ENCODE data around the gene SEC22A.

Gene SEC22A

GRCh38 chr3:123313889-123314288, 112.1 kb downstream of the SEC22A start:
- peak overlapping the region; percentile 26 for H3K4me3 ChIP-seq (ENCODE audit: low read length)
- no peaks in the 10 kb centered on the region for H3K9me3 ChIP-seq (ENCODE audit: control insufficient read depth, low read depth, low read length)
- peak overlapping the region; percentile 3 for H3K27ac ChIP-seq (ENCODE audit: low read length)
- H3K36me3 ChIP-seq (ENCODE audit: control insufficient read depth, low read depth, low read length): no peaks in the 10 kb centered on the region
- H3K4me1 ChIP-seq (ENCODE audit: control insufficient read depth, low read depth, low read length): peaks cover 58% of the 10 kb centered on the region
- H3K9ac ChIP-seq (ENCODE audit: low read length): peak overlapping the region; percentile 29
- H3K27me3 ChIP-seq (ENCODE audit: control insufficient read depth, insufficient read depth, low read length): no peaks in the 10 kb centered on the region

DNA sequence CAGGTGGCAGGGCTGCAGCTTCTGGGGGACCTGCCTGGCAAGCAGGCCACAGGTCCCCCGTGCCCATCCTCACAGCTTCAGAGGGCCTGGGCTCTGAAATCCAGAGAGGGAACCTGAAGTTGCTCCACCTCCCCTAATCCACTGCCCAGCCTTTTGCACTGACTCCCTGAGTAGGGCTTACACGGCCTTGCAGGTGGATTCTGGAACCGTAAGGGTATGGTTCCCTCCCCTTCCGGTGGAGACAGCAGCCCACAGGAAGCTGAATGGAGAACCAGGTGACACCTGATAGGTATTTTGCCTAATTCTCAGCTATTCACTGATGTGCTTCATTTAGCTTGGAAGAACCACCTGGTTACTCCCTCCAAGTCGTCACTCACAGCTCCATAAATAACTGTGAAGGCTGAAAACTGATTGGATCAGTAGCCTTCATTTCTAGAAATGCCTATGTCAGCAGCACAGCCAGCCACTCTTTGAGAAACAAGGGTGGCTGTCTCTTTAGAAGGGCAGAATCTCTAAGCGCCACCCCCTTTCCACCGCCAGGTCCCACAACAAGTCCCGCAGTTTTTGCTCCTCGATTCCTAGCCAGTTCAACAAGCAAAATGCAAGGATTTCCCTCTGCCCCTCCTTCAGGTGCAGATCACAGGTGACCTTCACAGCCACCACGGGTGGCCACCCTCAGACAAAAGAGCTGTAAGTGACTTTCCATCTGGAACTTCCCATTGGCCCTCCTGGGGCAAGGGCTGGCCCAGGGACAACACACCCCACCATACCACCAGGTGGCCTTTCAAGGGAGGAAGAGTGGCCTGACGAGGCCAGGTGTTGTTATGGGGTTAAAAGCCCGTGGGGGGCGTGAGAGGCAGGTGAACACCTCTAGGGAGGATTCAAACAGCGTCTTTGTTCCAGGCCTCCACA, 112.9 kb downstream of the SEC22A start:
- Histone ChIP-seq H3K27ac (ENCODE audit: low read length) (peak overlapping the region; percentile 72), H3K4me1 (ENCODE audit: control insufficient read depth, low read depth, low read length) (peaks cover 62% of the 10 kb centered on the region), H3K27me3 (ENCODE audit: control insufficient read depth, insufficient read depth, low read length) (no peaks in the 10 kb centered on the region)

GRCh38 chr3:123315271-123315595, 113.5 kb downstream of the SEC22A start:
- H3K9ac ChIP-seq (ENCODE audit: low read length): peak overlapping the region; percentile 33
- H3K4me3 ChIP-seq (ENCODE audit: low read length): peak overlapping the region; percentile 26
- H3K27ac ChIP-seq (ENCODE audit: low read length): peak overlapping the region; percentile 72
- no peaks in the 10 kb centered on the region for H3K9me3 ChIP-seq (ENCODE audit: control insufficient read depth, low read depth, low read length)
- H3K4me1 ChIP-seq (ENCODE audit: control insufficient read depth, low read depth, low read length): peaks cover 67% of the 10 kb centered on the region
- no peaks in the 10 kb centered on the region for H3K36me3 ChIP-seq (ENCODE audit: control insufficient read depth, low read depth, low read length)
- H3K27me3 ChIP-seq (ENCODE audit: control insufficient read depth, insufficient read depth, low read length): no peaks in the 10 kb centered on the region

More for the DNA sequence above, 112.9 kb downstream of the SEC22A start:
- peak overlapping the region; percentile 33 for H3K9ac ChIP-seq (ENCODE audit: low read length)
- H3K4me3 ChIP-seq (ENCODE audit: low read length): peak overlapping the region; percentile 26
- H3K9me3 ChIP-seq (ENCODE audit: control insufficient read depth, low read depth, low read length): no peaks in the 10 kb centered on the region
- no peaks in the 10 kb centered on the region for H3K36me3 ChIP-seq (ENCODE audit: control insufficient read depth, low read depth, low read length)

DNA sequence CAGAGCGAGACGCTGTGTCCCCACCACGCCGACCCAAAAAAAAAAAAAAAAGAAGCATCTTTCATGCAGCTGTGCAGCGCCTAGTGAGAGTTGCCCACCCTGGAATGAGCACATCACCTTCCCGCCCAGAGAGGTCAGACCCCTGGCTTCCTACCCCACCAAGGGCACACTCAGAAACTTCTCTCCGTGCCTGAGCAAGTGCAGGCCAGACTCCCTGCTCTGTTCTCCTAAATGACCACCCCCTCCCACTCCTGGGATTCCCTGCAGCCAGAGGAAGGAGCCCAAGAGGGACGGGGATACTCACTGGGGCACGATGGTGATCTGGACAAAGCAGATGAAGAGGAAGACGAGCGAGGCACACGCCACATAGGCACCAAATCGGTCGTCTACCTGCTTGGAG, 116.0 kb downstream of the SEC22A start:
- no peaks in the 10 kb centered on the region for H3K27me3 ChIP-seq (ENCODE audit: control insufficient read depth, insufficient read depth, low read length)
- no peaks in the 10 kb centered on the region for H3K36me3 ChIP-seq (ENCODE audit: control insufficient read depth, low read depth, low read length)
- H3K4me3 ChIP-seq (ENCODE audit: low read length): no peak overlapping the region
- H3K9ac ChIP-seq (ENCODE audit: low read length): no peak overlapping the region
- peaks cover 50% of the 10 kb centered on the region for H3K4me1 ChIP-seq (ENCODE audit: control insufficient read depth, low read depth, low read length)
- no peak overlapping the region for H3K27ac ChIP-seq (ENCODE audit: low read length)
- H3K9me3 ChIP-seq (ENCODE audit: control insufficient read depth, low read depth, low read length): no peaks in the 10 kb centered on the region

DNA sequence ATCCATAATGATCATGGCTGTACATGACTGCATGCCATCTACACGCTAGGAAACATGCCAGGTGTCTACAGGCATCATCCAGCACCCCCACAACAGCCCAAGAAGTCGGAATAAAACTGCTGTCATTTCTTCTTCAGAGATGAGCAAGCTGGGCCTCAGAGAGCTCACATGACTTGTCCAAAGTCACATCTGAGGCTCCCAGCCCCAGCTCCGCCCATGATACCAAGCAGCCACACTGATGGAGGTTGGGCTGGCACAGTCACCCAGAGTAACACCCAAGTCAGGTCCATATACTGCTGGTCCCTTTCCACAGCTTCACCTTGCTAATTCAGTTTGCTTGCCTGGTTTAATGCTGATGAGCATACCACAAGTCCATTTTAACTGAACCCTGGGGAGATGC, 116.6 kb downstream of the SEC22A start:
- Histone ChIP-seq H3K9me3 (ENCODE audit: control insufficient read depth, low read depth, low read length) (no peaks in the 10 kb centered on the region), H3K4me1 (ENCODE audit: control insufficient read depth, low read depth, low read length) (peaks cover 44% of the 10 kb centered on the region), H3K27ac (ENCODE audit: low read length) (no peak overlapping the region), H3K36me3 (ENCODE audit: control insufficient read depth, low read depth, low read length) (no peaks in the 10 kb centered on the region), H3K4me3 (ENCODE audit: low read length) (no peak overlapping the region), H3K27me3 (ENCODE audit: control insufficient read depth, insufficient read depth, low read length) (no peaks in the 10 kb centered on the region), H3K9ac (ENCODE audit: low read length) (no peak overlapping the region)

- H3K4me3 ChIP-seq (ENCODE audit: low read length): peak overlapping the region; percentile 28
- H3K9me3 ChIP-seq (ENCODE audit: control insufficient read depth, low read depth, low read length): no peaks in the 10 kb centered on the region
- no peak overlapping the region for H3K27ac ChIP-seq (ENCODE audit: low read length)
- H3K4me1 ChIP-seq (ENCODE audit: control insufficient read depth, low read depth, low read length): peaks cover 30% of the 10 kb centered on the region
- no peak overlapping the region for H3K9ac ChIP-seq (ENCODE audit: low read length)
- no peaks in the 10 kb centered on the region for H3K27me3 ChIP-seq (ENCODE audit: control insufficient read depth, insufficient read depth, low read length)
- no peaks in the 10 kb centered on the region for H3K36me3 ChIP-seq (ENCODE audit: control insufficient read depth, low read depth, low read length)
Measured at GRCh38 chr3:123319760-123320159, 118.0 kb downstream of the SEC22A start.

DNA sequence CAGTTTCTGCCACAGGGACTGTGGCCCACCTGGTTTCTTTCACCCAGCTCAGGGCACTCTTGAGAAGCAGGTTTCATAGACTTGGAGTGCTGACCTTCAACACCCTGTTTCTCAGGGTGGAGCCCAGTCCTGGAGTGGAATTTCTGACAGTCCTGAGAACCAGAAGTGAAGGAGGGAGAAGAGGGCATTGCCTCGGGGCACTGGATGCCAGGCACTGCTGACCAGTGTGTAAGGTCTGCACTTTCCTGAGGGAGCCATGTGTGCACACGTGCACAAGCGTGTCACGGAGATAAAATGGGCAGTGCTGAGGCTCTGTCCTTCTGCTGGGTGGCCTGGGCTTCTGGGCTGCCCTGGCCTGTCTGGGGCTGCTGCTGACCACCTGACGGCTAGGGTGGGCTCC, 118.5 kb downstream of the SEC22A start:
- H3K4me1 ChIP-seq (ENCODE audit: control insufficient read depth, low read depth, low read length): peaks cover 28% of the 10 kb centered on the region
- H3K4me3 ChIP-seq (ENCODE audit: low read length): no peak overlapping the region

DNA sequence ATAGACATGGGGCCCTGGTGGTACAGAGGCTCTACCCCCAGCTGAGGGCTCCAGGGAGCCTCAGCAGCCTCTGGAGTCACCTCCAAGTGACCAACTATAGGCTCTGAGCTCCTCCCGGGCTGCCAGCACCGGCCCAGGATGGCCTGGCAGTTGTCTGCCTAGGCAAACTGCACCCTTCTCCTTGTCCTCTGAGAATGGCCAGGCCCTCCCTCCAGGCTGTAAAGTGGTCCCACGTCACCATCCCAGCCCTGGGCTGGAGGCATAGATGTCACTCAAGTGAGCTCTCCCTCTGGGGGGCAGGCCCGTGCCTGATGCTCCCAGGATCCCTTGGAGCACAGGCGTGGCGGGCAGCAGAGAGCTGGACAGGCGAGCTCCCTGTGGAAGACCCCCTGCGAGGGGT, 120.1 kb downstream of the SEC22A start:
- H3K27me3 ChIP-seq (ENCODE audit: control insufficient read depth, insufficient read depth, low read length): no peaks in the 10 kb centered on the region
- H3K36me3 ChIP-seq (ENCODE audit: control insufficient read depth, low read depth, low read length): no peaks in the 10 kb centered on the region
- H3K27ac ChIP-seq (ENCODE audit: low read length): no peak overlapping the region
- H3K9ac ChIP-seq (ENCODE audit: low read length): no peak overlapping the region
- H3K4me3 ChIP-seq (ENCODE audit: low read length): no peak overlapping the region
- H3K9me3 ChIP-seq (ENCODE audit: control insufficient read depth, low read depth, low read length): no peaks in the 10 kb centered on the region
- peaks cover 15% of the 10 kb centered on the region for H3K4me1 ChIP-seq (ENCODE audit: control insufficient read depth, low read depth, low read length)

More for the DNA sequence above, 118.5 kb downstream of the SEC22A start:
- H3K36me3 ChIP-seq (ENCODE audit: control insufficient read depth, low read depth, low read length): no peaks in the 10 kb centered on the region
- no peak overlapping the region for H3K27ac ChIP-seq (ENCODE audit: low read length)
- H3K27me3 ChIP-seq (ENCODE audit: control insufficient read depth, insufficient read depth, low read length): no peaks in the 10 kb centered on the region
- H3K9me3 ChIP-seq (ENCODE audit: control insufficient read depth, low read depth, low read length): no peaks in the 10 kb centered on the region
- no peak overlapping the region for H3K9ac ChIP-seq (ENCODE audit: low read length)

DNA sequence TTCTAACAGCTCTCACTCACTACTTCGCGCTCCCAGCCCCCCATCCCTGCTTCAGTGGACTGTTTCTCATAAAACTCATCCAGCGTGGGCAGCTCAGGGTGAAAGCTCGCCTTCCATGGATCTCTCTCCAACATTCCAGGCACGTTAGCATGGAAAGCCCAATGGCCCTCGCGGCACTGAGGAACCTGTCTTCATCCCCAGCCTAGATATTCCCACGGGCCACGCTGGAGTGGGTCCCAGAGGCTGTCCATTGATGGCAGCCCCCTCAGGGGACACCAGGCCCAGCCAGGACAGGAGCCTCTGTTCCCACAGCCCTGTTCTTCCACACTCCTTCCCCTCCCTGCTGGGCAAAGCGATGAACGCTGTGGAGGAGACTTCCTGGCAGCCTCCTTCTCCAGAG, 121.1 kb downstream of the SEC22A start:
- Histone ChIP-seq H3K27me3 (ENCODE audit: control insufficient read depth, insufficient read depth, low read length) (no peaks in the 10 kb centered on the region), H3K9me3 (ENCODE audit: control insufficient read depth, low read depth, low read length) (no peaks in the 10 kb centered on the region), H3K4me3 (ENCODE audit: low read length) (no peak overlapping the region), H3K27ac (ENCODE audit: low read length) (no peak overlapping the region), H3K36me3 (ENCODE audit: control insufficient read depth, low read depth, low read length) (no peaks in the 10 kb centered on the region), H3K9ac (ENCODE audit: low read length) (no peak overlapping the region), H3K4me1 (ENCODE audit: control insufficient read depth, low read depth, low read length) (peaks cover 15% of the 10 kb centered on the region)
